ENCODE data around the gene NT5DC3.
"Not testable (repeated sequence)": the region's sequence is repeated elsewhere in the genome, so short reads cannot be mapped to it uniquely, and the experiment has no call there.

Gene NT5DC3

GRCh38 chr12:103855896-103856657 is 15.0 kb upstream of the NT5DC3 start:
- no peak for DNase-seq (ENCODE audit: low spot score)

DNA sequence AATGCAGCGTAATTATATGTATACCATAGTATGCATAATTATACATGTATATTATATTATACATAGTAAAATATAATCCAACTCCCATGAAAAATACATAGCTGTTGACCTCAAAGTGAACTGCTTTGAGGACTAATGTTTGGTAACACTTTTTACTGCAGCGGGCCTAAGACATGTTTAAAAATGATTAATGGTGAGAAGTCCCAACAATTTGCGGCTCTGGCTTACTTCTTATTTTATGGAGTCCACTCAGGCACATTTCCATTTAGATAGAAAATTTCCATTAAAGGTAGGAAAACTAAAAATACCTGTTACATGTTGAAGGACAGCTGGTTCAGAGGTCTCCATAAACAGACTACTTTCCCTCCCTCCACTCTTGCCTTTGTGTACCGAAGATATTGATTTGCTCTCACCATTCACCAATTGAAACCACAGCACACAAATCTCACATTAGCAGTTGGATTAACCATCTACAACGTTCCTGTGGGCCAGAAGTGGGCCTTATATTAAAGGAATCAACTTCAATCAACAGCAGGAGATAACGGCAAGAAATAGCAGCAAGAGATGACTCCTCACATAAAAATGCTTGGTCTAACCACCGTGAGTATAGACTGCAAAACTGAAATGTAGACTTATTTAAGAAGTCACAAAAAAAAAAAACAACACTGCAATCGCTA is 14.1 kb upstream of the NT5DC3 start:
- no peak for DNase-seq (ENCODE audit: low spot score)

DNA sequence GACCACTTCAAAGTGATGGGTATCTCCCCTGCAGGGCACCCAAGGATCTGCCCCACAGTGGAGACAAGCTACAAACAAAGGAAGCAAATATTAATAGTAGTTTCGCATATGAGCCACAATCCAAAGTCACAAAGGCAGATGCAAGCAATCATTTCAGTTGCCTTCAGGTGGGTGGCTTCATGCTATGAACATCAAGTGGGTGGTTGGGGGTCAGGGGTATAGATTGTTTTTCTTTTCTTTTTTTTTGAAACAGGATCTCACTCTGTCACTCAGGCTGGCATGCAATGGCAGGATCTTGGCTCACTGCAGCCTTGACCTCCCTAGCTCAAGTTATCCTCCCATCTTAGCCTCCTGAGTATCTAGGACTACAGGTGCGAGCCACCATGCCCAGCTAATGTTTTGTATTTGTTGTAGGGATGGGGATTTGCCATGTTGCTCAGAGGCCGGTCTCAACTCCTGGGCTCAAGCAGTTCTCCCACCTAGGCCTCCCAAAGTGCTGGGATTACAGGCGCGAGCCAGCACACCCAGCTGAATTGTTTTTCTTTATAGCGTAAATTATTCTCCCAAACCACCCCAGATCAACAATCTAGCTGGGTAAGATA is 13.4 kb upstream of the NT5DC3 start:
- no peak for DNase-seq (ENCODE audit: low spot score)

- no peak for DNase-seq (ENCODE audit: low spot score)
Measured at GRCh38 chr12:103852498-103852997, 11.5 kb upstream of the NT5DC3 start.

GRCh38 chr12:103851127-103851526 is 10.1 kb upstream of the NT5DC3 start:
- no peak for DNase-seq (ENCODE audit: low spot score)

GRCh38 chr12:103850429-103850828 is 9.4 kb upstream of the NT5DC3 start:
- no peak for DNase-seq (ENCODE audit: low spot score)

- no peak for DNase-seq (ENCODE audit: low spot score)
Measured at GRCh38 chr12:103848917-103849491, 8.0 kb upstream of the NT5DC3 start.

DNA sequence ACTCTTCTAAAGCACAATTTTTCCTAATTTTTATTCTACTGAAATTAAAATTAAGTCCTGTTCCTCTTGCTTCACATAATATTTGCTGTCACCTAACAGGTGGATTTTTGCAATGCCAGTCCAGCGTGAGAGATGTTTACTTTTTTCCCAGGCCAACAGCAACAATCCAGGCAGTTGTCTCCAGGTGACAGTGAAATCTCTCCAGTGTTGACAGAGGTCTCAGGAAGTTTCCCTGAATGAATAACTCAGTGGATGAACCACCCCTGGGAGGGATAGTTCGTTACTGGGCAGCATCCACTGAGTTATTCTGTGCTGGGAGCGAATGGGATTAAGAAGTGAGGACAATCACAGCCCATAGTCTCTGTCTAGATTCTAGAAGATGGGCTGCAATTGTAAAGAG is 7.1 kb upstream of the NT5DC3 start:
- no peak for DNase-seq (ENCODE audit: low spot score)

- no peak for DNase-seq (ENCODE audit: low spot score)
Measured at GRCh38 chr12:103846415-103846814, 5.4 kb upstream of the NT5DC3 start.

- no peak for DNase-seq (ENCODE audit: low spot score)
Measured at GRCh38 chr12:103844305-103844704, 3.3 kb upstream of the NT5DC3 start.

DNA sequence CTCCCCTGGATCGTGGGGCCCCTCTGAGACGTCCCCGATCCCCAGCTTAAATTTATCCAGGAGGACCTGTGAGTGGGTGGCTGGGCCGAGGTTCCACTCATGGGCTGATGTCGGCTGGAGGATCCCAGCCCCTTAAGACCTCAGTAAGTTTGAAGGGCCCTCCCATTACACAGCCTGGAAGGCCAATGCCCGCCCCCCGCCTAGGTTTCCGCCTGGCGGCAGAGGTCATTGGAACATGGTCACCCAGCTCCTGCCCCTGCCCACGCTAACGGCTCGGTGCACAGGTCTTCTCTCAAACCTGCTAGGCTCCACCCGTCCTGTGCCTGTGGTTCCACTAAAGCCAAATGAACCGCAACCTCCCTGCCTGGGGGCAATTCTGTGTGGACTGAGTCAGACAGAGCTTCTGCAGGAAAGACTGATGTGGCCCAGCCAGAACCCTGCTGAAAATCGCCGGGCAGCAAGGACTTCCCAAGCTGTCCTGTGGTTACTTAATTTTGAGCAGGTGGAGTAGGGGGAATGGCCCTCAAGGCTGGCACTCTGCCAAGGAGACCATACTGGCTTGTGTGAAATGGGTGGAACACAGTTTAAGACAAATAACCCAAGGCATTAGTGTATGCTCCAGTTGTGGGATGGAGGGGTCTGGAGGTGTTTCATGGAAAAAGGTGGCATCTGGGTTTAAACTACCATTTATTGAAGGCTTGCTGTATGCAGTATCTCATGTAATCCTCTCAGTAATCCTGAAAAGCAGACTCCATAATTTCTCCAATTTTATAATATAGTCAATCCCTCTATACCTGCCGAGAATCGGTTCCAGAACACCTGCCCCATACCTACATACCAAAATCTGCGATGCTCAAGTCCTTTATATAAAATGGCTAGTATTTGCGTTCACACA is 903 bp upstream of the NT5DC3 start:
- DNase-seq (ENCODE audit: low spot score) = peak; percentile 91

DNA sequence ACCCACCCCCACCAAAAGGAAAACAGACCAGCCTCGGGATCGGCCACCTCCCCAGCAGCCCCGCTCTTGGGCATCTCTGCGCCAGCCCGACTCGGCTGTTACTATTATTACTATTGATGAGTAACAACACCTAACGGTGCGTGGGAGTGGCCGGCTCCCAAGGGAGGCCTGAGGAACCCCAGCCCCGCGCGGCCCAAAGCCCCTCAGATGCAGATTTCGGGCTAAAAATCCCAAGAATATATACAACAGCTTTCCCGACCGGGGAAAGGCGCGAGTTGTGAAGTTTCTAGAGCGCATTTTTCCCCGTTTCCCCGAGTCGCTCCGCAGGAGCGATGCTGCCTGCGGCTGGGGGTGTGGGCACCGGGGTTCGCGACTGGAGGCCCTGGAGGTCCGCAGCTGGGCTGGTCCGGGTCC is 565 bp downstream of the NT5DC3 start:
- no peak for DNase-seq (ENCODE audit: low spot score)

DNA sequence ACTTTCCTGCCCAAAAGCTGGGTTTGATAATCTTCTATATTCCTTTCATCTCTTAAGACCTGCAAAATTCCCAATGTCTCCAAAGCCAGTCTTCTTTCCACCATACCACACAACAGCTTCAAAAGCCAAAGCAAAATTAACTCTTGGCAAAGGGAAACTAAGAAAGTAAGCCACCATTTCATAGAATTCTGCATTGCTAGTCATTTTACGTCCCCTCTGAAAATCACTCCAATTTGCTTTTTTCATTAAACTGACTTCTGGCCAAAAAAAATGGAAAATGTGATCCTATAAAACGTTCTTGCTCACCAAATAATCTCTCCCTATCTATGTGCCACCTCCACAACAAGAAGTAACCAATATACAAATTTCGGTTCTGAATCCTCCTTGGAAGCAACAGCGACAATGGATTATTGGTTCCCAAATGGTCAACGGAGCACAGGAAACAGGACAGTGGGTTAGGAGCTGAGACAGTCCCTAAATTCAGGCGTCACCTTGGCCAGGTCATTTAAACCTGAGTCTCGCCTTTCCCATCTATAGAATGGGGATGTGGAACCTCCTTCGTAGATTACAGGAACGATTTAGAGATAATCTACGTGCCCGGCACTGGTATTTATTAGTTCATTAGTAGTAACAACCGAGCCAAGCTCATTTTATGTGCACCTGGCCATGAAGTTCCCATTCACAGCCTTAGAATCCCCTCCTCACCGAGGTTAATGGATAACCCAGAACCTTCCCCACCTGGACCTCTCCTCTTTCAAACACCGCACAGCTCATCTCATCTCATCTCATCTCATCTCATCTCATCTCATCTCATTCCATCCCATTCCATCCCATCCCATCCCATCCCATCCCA is 1.2 kb downstream of the NT5DC3 start:
- DNase-seq (ENCODE audit: low spot score) = no peak

DNA sequence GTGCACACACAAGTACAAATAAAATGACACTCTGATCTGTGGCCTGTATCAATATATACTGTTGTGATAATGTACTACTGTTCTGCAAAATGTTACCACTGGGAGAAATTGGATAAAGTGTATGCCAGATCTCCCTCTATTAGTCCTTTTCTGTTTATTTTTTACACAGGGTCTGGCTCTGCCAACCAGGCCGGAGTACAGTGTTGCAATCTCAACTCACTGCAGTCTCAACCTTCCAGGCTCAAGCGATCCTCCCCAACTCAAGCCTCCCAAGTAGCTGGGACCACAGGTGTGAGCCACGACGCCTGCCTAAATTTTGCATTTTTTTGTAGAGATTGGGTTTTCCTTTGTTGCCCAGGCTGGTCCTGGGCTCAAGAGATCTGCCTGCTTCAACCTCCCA is 1.9 kb downstream of the NT5DC3 start:
- no peak for DNase-seq (ENCODE audit: low spot score)

DNA sequence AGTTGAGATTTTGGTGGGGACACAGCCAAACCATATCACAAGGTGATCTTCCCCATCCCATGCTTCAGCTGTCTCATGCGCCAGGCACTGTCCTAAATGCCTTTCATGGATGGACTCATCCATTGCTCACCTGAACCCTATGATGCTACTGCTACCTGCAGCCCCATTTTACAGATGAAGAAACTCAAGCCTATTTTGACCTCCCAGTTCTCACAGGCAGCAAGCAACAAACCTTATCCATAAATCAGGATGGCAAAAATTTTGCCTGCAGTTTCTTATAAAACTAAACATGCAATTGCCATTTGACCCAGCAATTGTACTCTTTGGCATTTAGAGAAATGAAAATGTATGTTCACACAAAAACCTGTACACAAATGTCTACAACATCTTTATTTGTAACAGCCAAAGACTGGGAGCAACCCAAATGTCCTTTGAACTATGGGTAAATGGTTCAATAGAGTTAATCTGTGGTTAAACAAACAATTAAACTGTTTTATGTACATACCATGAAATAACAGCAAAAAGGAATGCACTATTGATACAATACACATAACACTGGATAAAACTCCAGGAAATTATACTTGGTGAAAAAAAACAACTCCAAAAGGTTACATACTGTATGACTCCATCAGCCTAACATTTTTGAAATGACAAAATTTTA is 2.6 kb downstream of the NT5DC3 start:
- DNase-seq (ENCODE audit: low spot score) = no peak

DNA sequence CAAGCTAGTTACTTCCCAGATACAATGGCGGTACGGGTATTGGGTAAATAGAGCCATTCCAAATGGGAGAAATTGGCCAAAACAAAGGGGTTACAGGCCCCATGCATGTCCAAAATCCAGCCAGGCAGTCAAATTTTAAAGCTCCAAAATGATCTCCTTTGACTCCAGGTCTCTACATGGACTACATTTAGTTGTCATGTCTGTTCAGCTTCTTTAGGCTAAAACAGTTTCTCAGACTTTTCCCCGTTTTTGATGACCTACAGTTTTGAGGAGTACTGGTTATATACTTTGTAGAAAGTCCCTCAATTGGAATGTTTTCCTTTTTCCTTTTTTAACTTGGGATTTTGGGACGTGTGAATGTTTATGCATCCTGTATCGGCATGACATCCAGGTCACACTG is 4.7 kb downstream of the NT5DC3 start:
- no peak for DNase-seq (ENCODE audit: low spot score)

DNA sequence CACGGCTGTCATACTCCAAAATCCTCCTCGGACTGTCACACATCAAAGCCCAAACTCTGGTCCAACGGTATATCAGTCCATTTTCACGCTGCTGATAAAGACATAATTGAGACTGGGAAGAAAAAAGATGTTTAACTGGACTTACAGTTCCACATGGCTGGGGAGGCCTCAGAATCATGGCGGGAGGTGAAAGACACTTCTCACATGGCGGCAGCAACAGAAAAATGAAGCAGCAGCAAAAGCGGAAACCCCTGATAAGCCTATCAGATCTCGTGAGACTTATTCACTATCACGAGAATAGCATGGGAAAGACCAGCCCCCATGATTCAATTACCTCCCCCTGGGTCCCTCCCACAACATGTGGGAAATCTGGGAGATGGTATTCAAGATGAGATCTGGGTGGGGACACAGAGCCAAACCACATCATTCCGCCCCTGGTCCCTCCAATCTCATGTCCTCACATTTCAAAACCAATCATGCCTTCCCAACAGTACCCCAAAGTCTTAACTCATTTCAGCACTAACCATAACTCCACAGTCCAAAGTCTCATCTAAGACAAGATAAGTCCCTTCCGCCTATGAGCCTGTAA is 5.2 kb downstream of the NT5DC3 start:
- not testable (repeated sequence) for DNase-seq (ENCODE audit: low spot score)

- no peak for DNase-seq (ENCODE audit: low spot score)
Measured at GRCh38 chr12:103834942-103835341, 6.1 kb downstream of the NT5DC3 start.

DNA sequence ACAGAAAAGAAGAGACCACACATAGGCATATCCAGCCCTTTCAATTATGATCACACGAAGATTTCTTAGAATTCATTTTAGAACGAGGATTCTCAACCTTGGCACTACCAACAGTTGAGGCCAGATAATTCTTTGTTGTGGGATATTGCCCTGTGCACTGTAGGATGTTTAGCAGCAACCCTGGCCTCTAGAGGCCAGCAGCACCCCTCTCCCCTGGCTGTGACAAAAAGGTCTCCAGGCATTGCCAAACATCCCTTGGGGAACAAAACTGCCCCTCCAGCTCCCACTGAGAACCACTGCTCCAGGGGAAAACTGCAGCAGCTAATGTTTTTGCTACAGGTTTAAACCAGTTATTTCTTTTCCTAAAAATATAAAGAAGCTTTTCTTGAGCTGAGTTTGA is 7.1 kb downstream of the NT5DC3 start:
- DNase-seq (ENCODE audit: low spot score) = no peak

Data from LoVo (cell line).